ENCODE results near the gene RS1.

DNA sequence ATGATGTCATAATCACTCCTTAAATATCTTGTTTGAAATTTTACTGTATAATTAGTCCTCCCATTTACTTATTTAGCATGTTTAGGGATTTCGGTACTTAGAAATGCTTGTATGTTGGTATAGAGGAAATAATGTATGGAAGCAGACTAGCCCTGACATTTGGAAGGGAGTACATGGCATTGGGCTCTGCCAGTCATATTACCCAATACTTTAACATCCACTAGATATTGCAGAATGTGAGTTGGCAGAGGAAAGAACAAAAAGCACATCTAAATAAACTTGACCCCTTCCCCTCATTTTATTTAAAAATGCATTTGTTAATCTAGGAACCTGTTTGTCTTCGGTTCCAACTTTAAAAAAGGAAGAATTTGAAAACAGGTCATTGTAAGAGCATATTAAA lies 77.8 kb downstream of the RS1 start:
- TF ChIP-seq, protein P1, sequence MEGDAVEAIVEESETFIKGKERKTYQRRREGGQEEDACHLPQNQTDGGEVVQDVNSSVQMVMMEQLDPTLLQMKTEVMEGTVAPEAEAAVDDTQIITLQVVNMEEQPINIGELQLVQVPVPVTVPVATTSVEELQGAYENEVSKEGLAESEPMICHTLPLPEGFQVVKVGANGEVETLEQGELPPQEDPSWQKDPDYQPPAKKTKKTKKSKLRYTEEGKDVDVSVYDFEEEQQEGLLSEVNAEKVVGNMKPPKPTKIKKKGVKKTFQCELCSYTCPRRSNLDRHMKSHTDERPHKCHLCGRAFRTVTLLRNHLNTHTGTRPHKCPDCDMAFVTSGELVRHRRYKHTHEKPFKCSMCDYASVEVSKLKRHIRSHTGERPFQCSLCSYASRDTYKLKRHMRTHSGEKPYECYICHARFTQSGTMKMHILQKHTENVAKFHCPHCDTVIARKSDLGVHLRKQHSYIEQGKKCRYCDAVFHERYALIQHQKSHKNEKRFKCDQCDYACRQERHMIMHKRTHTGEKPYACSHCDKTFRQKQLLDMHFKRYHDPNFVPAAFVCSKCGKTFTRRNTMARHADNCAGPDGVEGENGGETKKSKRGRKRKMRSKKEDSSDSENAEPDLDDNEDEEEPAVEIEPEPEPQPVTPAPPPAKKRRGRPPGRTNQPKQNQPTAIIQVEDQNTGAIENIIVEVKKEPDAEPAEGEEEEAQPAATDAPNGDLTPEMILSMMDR (conservative IDR thresholded peaks at IDR 0.05; ENCODE audit: low read length), result no peak
- no peak for TF ChIP-seq EZH2phosphoT487 (IDR thresholded peaks at IDR 0.05; ENCODE audit: borderline replicate concordance, low read depth, low read length)
